Spleen (tissue), 7 donors: Measurements from ENCODE around the gene VGLL4.

Source experiments
- CTCF ChIP-seq, 11 experiments: fragments of 200-600 bp in 7 of 11; fragments of 450-650 bp in 4 of 11; sonication (generic) in 4 of 11; IDR thresholded peaks in 8 of 11; conservative IDR thresholded peaks in 3 of 11; 1 replicate in 7 of 11; 2 replicates in 4 of 11; pipeline versions ENCODE4 v1.4.0 to v1.8.0; 2016 to 2021; ENCODE audit warnings: antibody characterized with exemption in 11 of 11, inconsistent platforms in 4 of 11, mild to moderate bottlenecking in 1 of 11
- POLR2A ChIP-seq, 3 donors: fragments of 450-650 bp; IDR thresholded peaks; one replicate each; pipeline ENCODE4 v1.5.1; 2017; ENCODE audit warnings: antibody characterized with exemption in 3 of 3, mild to moderate bottlenecking in 1 of 3
- donor health status: DM: no; HTN: no; CAD: no; lungs with moderate emphysema.
- donor health status: DM: no; HTN: no; CAD: no.
- donor health status: DM: no; HTN: no; CAD: no.

- TF ChIP-seq CTCF (IDR thresholded peaks at IDR 0.05 in 8 of 11, conservative IDR thresholded peaks at IDR 0.05 in 3 of 11) (no peak), POLR2A (IDR thresholded peaks at IDR 0.05) (no peak)
Measured at GRCh38 chr3:11619946-11620652, 23.6 kb downstream of the VGLL4 start.
